ENCODE data around the gene COQ10A. TPM values are rescaled to one million over a fixed set of nuclear protein-coding genes. Genes with fewer than 3 reads are reported as not detected.

The COQ10A gene
- total and polyA plus RNA-seq, 3 donors from 2014 or later = 10.6 to 26.9 (median 24.2) TPM

DNA sequence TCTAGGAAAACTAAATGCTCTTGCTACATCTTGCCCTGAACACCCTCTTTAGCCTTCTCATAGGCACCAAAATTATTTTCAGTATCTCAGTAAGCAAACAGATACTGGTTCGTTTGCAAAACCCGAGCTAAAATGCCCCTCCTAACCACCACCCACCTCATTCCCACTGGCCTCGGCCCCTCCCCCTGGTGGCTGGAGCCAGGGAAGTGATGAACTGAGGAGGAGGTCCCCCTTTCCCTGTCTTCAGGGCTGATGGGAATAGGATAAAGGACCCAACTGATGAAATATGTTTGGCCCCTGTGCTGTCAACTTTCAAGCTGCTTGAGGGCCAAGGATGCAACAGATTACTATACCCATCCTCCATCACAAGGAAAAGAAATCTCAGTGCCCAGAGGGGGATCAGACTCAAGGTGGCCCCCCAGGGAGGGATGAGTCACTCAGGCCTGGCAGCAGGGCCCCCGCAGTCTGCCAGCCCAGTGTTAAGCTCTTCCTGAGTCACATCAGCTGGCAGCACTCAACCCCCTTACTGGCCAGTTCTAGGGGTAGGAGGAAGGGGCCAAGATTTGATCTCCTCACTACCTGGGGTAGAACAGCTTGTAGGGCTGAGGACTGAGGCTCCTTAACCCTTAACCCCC lies 10.3 kb upstream of the COQ10A start:
- no peaks in the 10 kb centered on the region for H3K9me3 ChIP-seq
- TF ChIP-seq, protein P1, sequence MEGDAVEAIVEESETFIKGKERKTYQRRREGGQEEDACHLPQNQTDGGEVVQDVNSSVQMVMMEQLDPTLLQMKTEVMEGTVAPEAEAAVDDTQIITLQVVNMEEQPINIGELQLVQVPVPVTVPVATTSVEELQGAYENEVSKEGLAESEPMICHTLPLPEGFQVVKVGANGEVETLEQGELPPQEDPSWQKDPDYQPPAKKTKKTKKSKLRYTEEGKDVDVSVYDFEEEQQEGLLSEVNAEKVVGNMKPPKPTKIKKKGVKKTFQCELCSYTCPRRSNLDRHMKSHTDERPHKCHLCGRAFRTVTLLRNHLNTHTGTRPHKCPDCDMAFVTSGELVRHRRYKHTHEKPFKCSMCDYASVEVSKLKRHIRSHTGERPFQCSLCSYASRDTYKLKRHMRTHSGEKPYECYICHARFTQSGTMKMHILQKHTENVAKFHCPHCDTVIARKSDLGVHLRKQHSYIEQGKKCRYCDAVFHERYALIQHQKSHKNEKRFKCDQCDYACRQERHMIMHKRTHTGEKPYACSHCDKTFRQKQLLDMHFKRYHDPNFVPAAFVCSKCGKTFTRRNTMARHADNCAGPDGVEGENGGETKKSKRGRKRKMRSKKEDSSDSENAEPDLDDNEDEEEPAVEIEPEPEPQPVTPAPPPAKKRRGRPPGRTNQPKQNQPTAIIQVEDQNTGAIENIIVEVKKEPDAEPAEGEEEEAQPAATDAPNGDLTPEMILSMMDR (IDR thresholded peaks at IDR 0.05) = no peak
- no peak for TF ChIP-seq POLR2A (IDR thresholded peaks at IDR 0.05)
- H3K27ac ChIP-seq = no peak overlapping the region
- DNase-seq = no peak
- WGBS, 2 donors = 41 to 44% methylated on average over 4 of the region's 4 CpGs
- no peaks in the 10 kb centered on the region for H3K27me3 ChIP-seq
- H3K4me1 ChIP-seq = peaks cover 14% of the 10 kb centered on the region
- no peaks in the 10 kb centered on the region for H3K36me3 ChIP-seq (ENCODE audit: low read depth, missing control alignments)
- intact Hi-C loops (cut with DNase I; ENCODE audit: low total_unique reads) = no loop called here
- no peak overlapping the region for H3K4me3 ChIP-seq

DNA sequence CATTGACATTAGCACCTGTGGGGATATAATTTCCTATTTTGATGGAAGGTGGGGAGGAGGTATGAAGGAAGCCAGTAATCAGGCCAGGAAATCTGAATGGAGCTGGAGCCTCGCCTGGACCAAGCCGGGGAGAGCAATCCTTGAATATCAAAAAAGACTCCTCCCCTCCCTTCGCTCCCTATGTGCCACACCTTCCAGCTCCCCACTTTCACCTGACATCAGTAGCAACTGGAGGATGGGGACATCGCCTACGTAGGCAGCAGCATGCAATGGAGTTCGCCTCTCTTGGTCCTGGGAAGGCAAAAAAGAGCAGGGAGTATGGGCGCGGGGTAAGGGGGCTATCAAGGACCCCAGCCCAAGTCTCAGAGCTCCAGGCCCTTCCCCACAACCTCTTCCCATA lies 9.7 kb upstream of the COQ10A start:
- no peak for DNase-seq
- TF ChIP-seq, protein P1 (IDR thresholded peaks at IDR 0.05) = no peak
- TF ChIP-seq POLR2A (IDR thresholded peaks at IDR 0.05) = no peak
- Histone ChIP-seq H3K27ac (peak overlapping the region in 1 of 2 donors; percentile 92), H3K36me3 (ENCODE audit: low read depth, missing control alignments) (no peaks in the 10 kb centered on the region), H3K4me1 (peaks cover 14% of the 10 kb centered on the region), H3K4me3 (peak overlapping the region; percentile 87 to 93), H3K9me3 (no peaks in the 10 kb centered on the region), H3K27me3 (no peaks in the 10 kb centered on the region)
- intact Hi-C loops (cut with DNase I; ENCODE audit: low total_unique reads) = no loop called here
- WGBS, 2 donors = 34 to 35% methylated on average over 8 of the region's 8 CpGs

DNA sequence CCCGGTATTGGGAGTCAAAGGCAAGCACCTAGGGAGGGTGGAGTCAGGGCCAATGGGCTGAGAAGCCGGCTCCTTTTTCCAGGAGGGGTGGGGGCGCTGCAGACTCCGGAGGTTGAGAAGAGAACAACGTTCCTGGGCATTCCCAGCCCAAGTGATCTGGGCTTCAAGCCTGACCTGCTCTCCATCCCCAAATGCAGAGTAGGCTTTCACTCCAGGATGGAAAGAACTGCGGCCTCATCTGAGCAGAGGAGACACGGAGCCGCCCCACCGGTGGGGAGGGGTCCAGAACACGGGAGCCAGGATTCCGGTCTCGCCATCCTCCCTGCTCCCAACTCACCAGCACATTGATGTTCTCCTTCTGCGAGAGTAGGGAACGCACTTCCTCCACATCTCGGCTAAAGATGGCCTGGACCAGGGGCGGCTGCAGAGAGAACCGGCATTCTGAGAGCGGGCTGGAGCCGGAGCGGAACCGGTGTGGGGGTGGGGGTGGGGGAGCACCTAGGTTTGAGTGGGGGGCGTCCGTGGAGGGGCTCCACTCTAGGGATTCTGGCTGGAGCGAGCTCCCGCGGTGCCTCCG lies 9.2 kb upstream of the COQ10A start:
- Histone ChIP-seq H3K4me1 (peaks cover 14% of the 10 kb centered on the region), H3K9me3 (no peaks in the 10 kb centered on the region), H3K27me3 (no peaks in the 10 kb centered on the region), H3K36me3 (ENCODE audit: low read depth, missing control alignments) (no peaks in the 10 kb centered on the region), H3K27ac (peak overlapping the region; percentile 81 to 92), H3K4me3 (peak overlapping the region; percentile 87 to 93)
- no peak for TF ChIP-seq POLR2A (IDR thresholded peaks at IDR 0.05)
- TF ChIP-seq, protein P1 (IDR thresholded peaks at IDR 0.05) = no peak
- peak; percentile 37 for DNase-seq
- intact Hi-C loops (cut with DNase I; ENCODE audit: low total_unique reads) = no loop called here
- WGBS, 2 donors = 0% methylated on average over 6 to 27 of the region's 27 CpGs

DNA sequence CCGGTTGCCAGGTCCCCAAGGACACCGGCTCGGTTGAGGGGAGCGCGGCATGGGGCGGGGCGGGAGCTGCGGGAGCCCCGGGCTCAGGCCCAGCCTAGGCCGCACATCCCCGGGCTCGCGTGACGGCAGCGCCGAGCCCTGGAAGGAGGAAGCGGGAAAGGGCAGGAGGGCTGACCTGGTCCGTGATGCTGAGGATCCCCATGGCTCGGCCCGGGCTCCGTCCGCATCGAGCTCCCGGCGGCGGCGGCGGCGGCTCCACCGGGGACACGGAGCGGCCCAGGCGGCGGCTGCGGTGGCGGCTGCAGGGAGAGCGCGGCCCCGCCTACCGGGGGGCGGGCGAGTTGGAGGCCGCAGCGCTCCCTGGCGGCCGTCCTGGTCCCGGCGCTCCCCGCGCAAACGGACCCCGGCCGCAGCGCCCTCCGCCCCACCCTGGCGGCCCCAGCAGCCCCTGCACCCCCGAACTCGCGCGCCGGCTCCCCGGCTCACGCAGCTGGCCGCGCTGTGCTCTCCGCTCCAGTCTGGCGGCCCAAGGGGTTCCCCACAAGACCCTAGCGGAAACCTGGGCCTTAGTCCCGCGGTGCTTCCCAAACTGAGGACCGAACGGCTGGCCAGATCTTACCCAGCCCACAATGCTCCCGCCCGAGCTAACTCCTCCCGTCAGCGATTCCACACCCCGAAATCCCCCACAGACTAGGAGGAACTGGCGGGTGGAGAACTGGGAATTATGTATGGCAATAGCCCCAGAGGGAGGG lies 8.5 kb upstream of the COQ10A start, which contains the start of gene ANKRD52:
Gene ANKRD52 (minus strand): TSS at position 317 of the 752 bp plus-strand sequence. CDS start 115 bp downstream, at position 202.
- Histone ChIP-seq H3K27ac (peak within 1 kb of the TSS; percentile 81 to 92), H3K4me1 (peaks cover 14% of the 10 kb centered on the region), H3K9me3 (no peaks in the 10 kb centered on the region), H3K4me3 (peak within 1 kb of the TSS; percentile 87 to 93), H3K27me3 (no peaks in the 10 kb centered on the region), H3K36me3 (ENCODE audit: low read depth, missing control alignments) (no peaks in the 10 kb centered on the region)
- intact Hi-C loops (cut with DNase I; ENCODE audit: low total_unique reads) = no loop called here
- TF ChIP-seq, protein P1 (IDR thresholded peaks at IDR 0.05) = peak; percentile 60 to 79 (median 68)
- no peak for TF ChIP-seq POLR2A (IDR thresholded peaks at IDR 0.05)
- peak; percentile 78 for DNase-seq
- WGBS, 2 donors = 0 to 1% methylated on average over 9 to 73 of the region's 78 CpGs

Data from testis (tissue), 3 donors.